Endodermal cell (in vitro differentiated cells): ENCODE data around the gene DMWD. TPM values are rescaled to one million over a fixed set of nuclear protein-coding genes. Genes with fewer than 3 reads are reported as not detected.

ENCODE experiments used
- DNase-seq: peaks from one replicate; pipeline ENCODE4 v3.0.0-alpha.2; 2017
- H3K27ac ChIP-seq: 2 replicates; pipeline ENCODE4 v1.5.1; 2013; ENCODE audit warnings: mild to moderate bottlenecking, low read depth, low read length, moderate library complexity
- H3K27me3 ChIP-seq: 2 replicates; pipeline ENCODE4 v1.6.1; 2013; ENCODE audit warnings: mild to moderate bottlenecking, low read length, moderate library complexity; ENCODE audit not compliant: insufficient read depth, control insufficient read depth, poor library complexity, severe bottlenecking
- H3K36me3 ChIP-seq: 2 replicates; pipeline ENCODE4 v1.7.0; 2013; ENCODE audit warnings: mild to moderate bottlenecking, low read length, moderate library complexity; ENCODE audit not compliant: control insufficient read depth, insufficient read depth
- H3K4me1 ChIP-seq: one replicate; pipeline ENCODE4 v1.7.0; 2013; ENCODE audit warnings: low read length; ENCODE audit not compliant: control insufficient read depth, insufficient read depth
- H3K4me3 ChIP-seq: 2 replicates; pipeline ENCODE4 v1.5.1; 2013; ENCODE audit warnings: mild to moderate bottlenecking, low read length, moderate library complexity
- H3K9ac ChIP-seq: 2 replicates; pipeline ENCODE4 v1.6.1; 2013; ENCODE audit warnings: mild to moderate bottlenecking, low read length, moderate library complexity; ENCODE audit not compliant: poor library complexity, severe bottlenecking; ENCODE audit errors: extremely low read depth
- H3K9me3 ChIP-seq: 2 replicates; pipeline ENCODE4 v1.6.1; 2013; ENCODE audit warnings: mild to moderate bottlenecking, low read length, moderate library complexity; ENCODE audit not compliant: control insufficient read depth
- H3K27ac Mint-ChIP-seq: 2 replicates; pipeline ENCODE4 v1.8.0; 2020; ENCODE audit warnings: mixed read lengths
- H3K27me3 Mint-ChIP-seq: 2 replicates; pipeline ENCODE4 v1.8.0; 2021; ENCODE audit warnings: mild to moderate bottlenecking, mixed read lengths; ENCODE audit not compliant: insufficient read depth
- H3K36me3 Mint-ChIP-seq: 2 replicates; pipeline ENCODE4 v1.8.0; 2020; ENCODE audit warnings: low read depth, mixed read lengths
- H3K4me1 Mint-ChIP-seq: 2 replicates; pipeline ENCODE4 v1.8.0; 2020; ENCODE audit warnings: mixed read lengths
- H3K4me3 Mint-ChIP-seq: 2 replicates; pipeline ENCODE4 v1.8.0; 2020; ENCODE audit warnings: mild to moderate bottlenecking, moderate library complexity, mixed read lengths
- H3K9me3 Mint-ChIP-seq: 2 replicates; pipeline ENCODE4 v1.8.0; 2020; ENCODE audit warnings: mild to moderate bottlenecking, mixed read lengths
- CTCF ChIP-seq: fragments of 200-600 bp; sonication (generic); conservative IDR thresholded peaks from 2 replicates; pipeline ENCODE4 v1.5.0; 2021; ENCODE audit warnings: antibody characterized with exemption, mild to moderate bottlenecking
- WGBS, 2 experiments: methylation state at CpG; one replicate each; pipeline versions ENCODE4 v1.1.5 to v1.1.7; 2013; ENCODE audit warnings: missing lambda C conversion rate in 2 of 2, mixed read lengths in 1 of 2; ENCODE audit not compliant: insufficient coverage in 1 of 2, insufficient read length in 1 of 2; 5-methylcytosine and 5-hydroxymethylcytosine counted together
- total RNA-seq, 2 donors: library from RNA; stranded (reverse); fragmentation: NEBNext Ultra II Directional in 1 of 2; extraction: Animal tissue kit (Norgen Biotek cat#: 25700) in 1 of 2; gene quantifications; 2 replicates in 1 of 2; 3 replicates in 1 of 2; pipeline ENCODE4 v1.2.1, GENCODE V29; 2021

Gene DMWD
- total RNA-seq, 2 donors from 2014 or later: 86.4 to 86.9 TPM

DNA sequence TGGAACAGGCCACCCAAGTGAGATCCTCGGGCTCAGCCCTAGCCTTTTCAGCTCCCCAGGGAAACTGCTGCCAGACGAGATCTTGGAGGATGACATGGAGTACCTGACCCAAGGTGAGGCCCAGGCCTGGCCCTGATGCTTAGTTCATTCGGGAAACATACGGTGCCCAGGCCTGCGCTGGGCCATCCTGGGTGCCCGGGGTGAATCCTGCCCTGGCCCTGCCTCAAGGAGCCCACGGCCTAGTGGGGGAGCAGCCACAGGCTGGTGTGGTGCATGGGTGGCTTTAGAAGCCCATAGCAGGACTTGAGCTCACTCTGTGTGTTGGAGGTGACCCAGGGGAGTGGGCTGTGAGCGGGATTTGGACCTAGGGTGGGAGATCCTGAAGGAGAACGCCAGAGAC is 33.7 kb downstream of the DMWD start:
- Mint-ChIP-seq H3K4me1 (no peaks in the 10 kb centered on the region), H3K9me3 (no peaks in the 10 kb centered on the region), H3K27me3 (peaks cover 8% of the 10 kb centered on the region), H3K27ac (no peak overlapping the region), H3K4me3 (no peak overlapping the region), H3K36me3 (no peaks in the 10 kb centered on the region)
- Histone ChIP-seq H3K27me3 (no peaks in the 10 kb centered on the region), H3K27ac (no peak overlapping the region), H3K9ac (no peak overlapping the region), H3K4me1 (no peaks in the 10 kb centered on the region), H3K4me3 (no peak overlapping the region), H3K9me3 (no peaks in the 10 kb centered on the region), H3K36me3 (no peaks in the 10 kb centered on the region)
- 89 to 94% methylated on average over 5 to 9 of the region's 9 CpGs for WGBS, 2 experiments
- no peak for DNase-seq
- TF ChIP-seq CTCF: no peak

GRCh38 chr19:45757695-45758094 is 35.0 kb downstream of the DMWD start:
- Mint-ChIP-seq H3K4me1 (peaks cover 2% of the 10 kb centered on the region), H3K9me3 (no peaks in the 10 kb centered on the region), H3K4me3 (no peak overlapping the region), H3K27me3 (peaks cover 8% of the 10 kb centered on the region), H3K36me3 (no peaks in the 10 kb centered on the region), H3K27ac (no peak overlapping the region)
- TF ChIP-seq CTCF: no peak
- no peaks in the 10 kb centered on the region for H3K9me3 ChIP-seq
- no peak overlapping the region for H3K9ac ChIP-seq
- no peaks in the 10 kb centered on the region for H3K36me3 ChIP-seq
- DNase-seq: no peak
- no peak overlapping the region for H3K4me3 ChIP-seq
- H3K27ac ChIP-seq: no peak overlapping the region
- WGBS, 2 experiments: 90 to 93% methylated on average over 6 to 9 of the region's 9 CpGs
- no peaks in the 10 kb centered on the region for H3K4me1 ChIP-seq
- H3K27me3 ChIP-seq: no peaks in the 10 kb centered on the region

DNA sequence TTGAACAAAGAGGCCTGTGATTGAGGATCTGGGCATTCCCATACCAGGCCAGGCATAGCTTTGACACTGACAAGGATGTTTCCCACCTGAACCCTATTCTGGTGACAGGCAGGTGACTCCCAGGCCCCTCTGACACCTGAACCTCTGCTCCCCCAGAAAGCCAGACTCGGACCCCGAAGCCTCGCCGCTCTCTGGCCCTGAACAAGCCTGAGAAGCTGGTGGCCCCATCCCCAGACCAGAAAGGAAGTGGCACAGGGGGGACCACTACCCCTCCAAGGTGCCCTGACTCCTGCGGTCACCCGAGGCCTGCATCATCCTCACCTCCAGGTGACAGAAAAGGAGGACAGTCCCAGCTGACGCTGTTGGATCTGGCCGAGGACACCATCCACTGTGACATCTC is 38.3 kb downstream of the DMWD start:
- Histone ChIP-seq H3K4me1 (no peaks in the 10 kb centered on the region), H3K9ac (no peak overlapping the region), H3K4me3 (no peak overlapping the region), H3K9me3 (no peaks in the 10 kb centered on the region), H3K27ac (no peak overlapping the region), H3K27me3 (no peaks in the 10 kb centered on the region), H3K36me3 (no peaks in the 10 kb centered on the region)
- WGBS, 2 experiments: 92 to 96% methylated on average over 4 to 8 of the region's 8 CpGs
- no peaks in the 10 kb centered on the region for H3K36me3 Mint-ChIP-seq
- peaks cover 2% of the 10 kb centered on the region for H3K4me1 Mint-ChIP-seq
- H3K27ac Mint-ChIP-seq: no peak overlapping the region
- H3K27me3 Mint-ChIP-seq: peaks cover 6% of the 10 kb centered on the region
- no peak for TF ChIP-seq CTCF
- no peaks in the 10 kb centered on the region for H3K9me3 Mint-ChIP-seq
- no peak for DNase-seq
- H3K4me3 Mint-ChIP-seq: no peak overlapping the region
